ENCODE data around the gene ANKS3.
"Not testable (repeated sequence)": the region's sequence is repeated elsewhere in the genome, so short reads cannot be mapped to it uniquely, and the experiment has no call there.

ANKS3 gene

GRCh38 chr16:4747906-4748681 is 14.0 kb upstream of the ANKS3 start:
- no peak overlapping the region for H3K4me3 ChIP-seq (ENCODE audit: low read depth, low read length)
- TF ChIP-seq CTCF (IDR thresholded peaks at IDR 0.05; ENCODE audit: insufficient read depth, low read depth, low read length, missing control alignments), result no peak
- peak; percentile 22 for DNase-seq (ENCODE audit: low read depth)

GRCh38 chr16:4746991-4747574 is 13.0 kb upstream of the ANKS3 start:
- no peak for DNase-seq (ENCODE audit: low read depth)
- H3K4me3 ChIP-seq (ENCODE audit: low read depth, low read length), result no peak overlapping the region
- TF ChIP-seq CTCF (IDR thresholded peaks at IDR 0.05; ENCODE audit: insufficient read depth, low read depth, low read length, missing control alignments), result no peak

GRCh38 chr16:4746215-4746614 is 12.1 kb upstream of the ANKS3 start:
- DNase-seq (ENCODE audit: low read depth), result no peak
- no peak overlapping the region for H3K4me3 ChIP-seq (ENCODE audit: low read depth, low read length)
- no peak for TF ChIP-seq CTCF (IDR thresholded peaks at IDR 0.05; ENCODE audit: insufficient read depth, low read depth, low read length, missing control alignments)

- TF ChIP-seq CTCF (IDR thresholded peaks at IDR 0.05; ENCODE audit: insufficient read depth, low read depth, low read length, missing control alignments), result no peak
- DNase-seq (ENCODE audit: low read depth), result no peak
- no peak overlapping the region for H3K4me3 ChIP-seq (ENCODE audit: low read depth, low read length)
These were observed 11.2 kb upstream of the ANKS3 start for GRCh38 chr16:4745274-4745569.

GRCh38 chr16:4744555-4745273 is 10.6 kb upstream of the ANKS3 start:
- no peak overlapping the region for H3K4me3 ChIP-seq (ENCODE audit: low read depth, low read length)
- TF ChIP-seq CTCF (IDR thresholded peaks at IDR 0.05; ENCODE audit: insufficient read depth, low read depth, low read length, missing control alignments), result no peak
- no peak for DNase-seq (ENCODE audit: low read depth)

- no peak for TF ChIP-seq CTCF (IDR thresholded peaks at IDR 0.05; ENCODE audit: insufficient read depth, low read depth, low read length, missing control alignments)
- H3K4me3 ChIP-seq (ENCODE audit: low read depth, low read length), result no peak overlapping the region
- no peak for DNase-seq (ENCODE audit: low read depth)
These were observed 9.3 kb upstream of the ANKS3 start for GRCh38 chr16:4743226-4743878.

GRCh38 chr16:4738370-4738769 is 4.3 kb upstream of the ANKS3 start:
- not testable (repeated sequence) for H3K4me3 ChIP-seq (ENCODE audit: low read depth, low read length); DNase-seq (ENCODE audit: low read depth)
